HEK293 (cell line): ENCODE measurements around the gene FAR1.

ENCODE experiments used
- CTCF ChIP-seq: fragments of 450-650 bp; formaldehyde crosslinking; IDR thresholded peaks from 2 replicates; pipeline ENCODE4 v1.5.1; 2016; ENCODE audit warnings: missing biosample characterization, missing genetic modification characterization
- KLF10 ChIP-seq: fragments of 450-650 bp; IDR thresholded peaks from 2 replicates; pipeline ENCODE4 v1.5.1; 2018; ENCODE audit warnings: missing biosample characterization, mild to moderate bottlenecking, missing genetic modification characterization
- ZNF391 ChIP-seq: fragments of 450-650 bp; formaldehyde crosslinking; IDR thresholded peaks from 2 replicates; pipeline ENCODE4 v1.5.1; 2016; ENCODE audit warnings: low read depth, missing biosample characterization, missing genetic modification characterization, borderline replicate concordance
- ZNF654 ChIP-seq: fragments of 450-650 bp; formaldehyde crosslinking; IDR thresholded peaks from 2 replicates; pipeline ENCODE4 v1.5.1; 2016; ENCODE audit warnings: low read depth, missing biosample characterization, missing genetic modification characterization
- ZNF768 ChIP-seq: fragments of 450-650 bp; formaldehyde crosslinking; IDR thresholded peaks from 2 replicates; pipeline ENCODE4 v1.5.1; 2018; ENCODE audit warnings: missing biosample characterization, mild to moderate bottlenecking, missing genetic modification characterization

GRCh38 chr11:13664351-13664750 is 4.1 kb upstream of the FAR1 start:
- no peak for TF ChIP-seq CTCF (tag by site-specific recombination)
- no peak for TF ChIP-seq ZNF654 (tag by site-specific recombination)
- no peak for TF ChIP-seq KLF10 (tag by site-specific recombination)
- no peak for TF ChIP-seq ZNF391 (tag by site-specific recombination)
- no peak for TF ChIP-seq ZNF768 (tag by site-specific recombination)
